ENCODE data around the gene HMGN1. TPM values are rescaled to one million over a fixed set of nuclear protein-coding genes. Genes with fewer than 3 reads are reported as not detected.
"Not testable (repeated sequence)": the region's sequence is repeated elsewhere in the genome, so short reads cannot be mapped to it uniquely, and the experiment has no call there.

The HMGN1 gene
- total RNA-seq, 1 donor from 2014 or later, result 362 TPM

- FAIRE-seq (no peak), DNase-seq (ENCODE audit: low read depth) (no peak)
- TF ChIP-seq, protein P1, sequence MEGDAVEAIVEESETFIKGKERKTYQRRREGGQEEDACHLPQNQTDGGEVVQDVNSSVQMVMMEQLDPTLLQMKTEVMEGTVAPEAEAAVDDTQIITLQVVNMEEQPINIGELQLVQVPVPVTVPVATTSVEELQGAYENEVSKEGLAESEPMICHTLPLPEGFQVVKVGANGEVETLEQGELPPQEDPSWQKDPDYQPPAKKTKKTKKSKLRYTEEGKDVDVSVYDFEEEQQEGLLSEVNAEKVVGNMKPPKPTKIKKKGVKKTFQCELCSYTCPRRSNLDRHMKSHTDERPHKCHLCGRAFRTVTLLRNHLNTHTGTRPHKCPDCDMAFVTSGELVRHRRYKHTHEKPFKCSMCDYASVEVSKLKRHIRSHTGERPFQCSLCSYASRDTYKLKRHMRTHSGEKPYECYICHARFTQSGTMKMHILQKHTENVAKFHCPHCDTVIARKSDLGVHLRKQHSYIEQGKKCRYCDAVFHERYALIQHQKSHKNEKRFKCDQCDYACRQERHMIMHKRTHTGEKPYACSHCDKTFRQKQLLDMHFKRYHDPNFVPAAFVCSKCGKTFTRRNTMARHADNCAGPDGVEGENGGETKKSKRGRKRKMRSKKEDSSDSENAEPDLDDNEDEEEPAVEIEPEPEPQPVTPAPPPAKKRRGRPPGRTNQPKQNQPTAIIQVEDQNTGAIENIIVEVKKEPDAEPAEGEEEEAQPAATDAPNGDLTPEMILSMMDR (IDR thresholded peaks at IDR 0.05; ENCODE audit: insufficient read depth, low read length, severe bottlenecking), result no peak
- no peak overlapping the region for H3K4me3 ChIP-seq (ENCODE audit: low read depth, low read length)
- H3K27me3 ChIP-seq (ENCODE audit: control insufficient read depth, insufficient read depth, low read length), result no peaks in the 10 kb centered on the region
- H3K36me3 ChIP-seq (ENCODE audit: control insufficient read depth, insufficient read depth, low read length), result no peaks in the 10 kb centered on the region
These were observed 35.9 kb upstream of the HMGN1 start for GRCh38 chr21:39384674-39385298.

DNA sequence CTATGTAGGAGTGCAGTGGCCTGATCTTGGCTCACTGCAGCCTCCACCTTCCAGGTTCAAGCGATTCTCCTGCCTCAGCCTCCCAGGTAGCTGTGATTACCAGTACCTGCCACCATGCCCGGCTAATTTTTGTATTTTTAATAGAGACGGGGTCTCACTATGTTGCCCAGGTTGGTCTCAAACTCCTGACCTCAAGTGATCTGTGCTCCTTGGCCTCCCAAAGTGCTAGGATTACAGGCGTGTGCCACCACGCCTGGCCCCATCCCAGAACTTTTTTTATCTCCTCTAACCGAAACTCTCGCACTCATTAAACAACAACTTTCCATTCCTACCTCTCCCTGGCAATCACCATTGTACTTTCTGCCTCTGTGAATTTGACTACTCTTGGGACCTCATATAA, 33.2 kb upstream of the HMGN1 start:
- not testable (repeated sequence) for H3K4me3 ChIP-seq (ENCODE audit: low read depth, low read length); H3K27me3 ChIP-seq (ENCODE audit: control insufficient read depth, insufficient read depth, low read length); FAIRE-seq; H3K36me3 ChIP-seq (ENCODE audit: control insufficient read depth, insufficient read depth, low read length); DNase-seq (ENCODE audit: low read depth)

GRCh38 chr21:39381009-39381408, 32.1 kb upstream of the HMGN1 start:
- DNase-seq (ENCODE audit: low read depth), result no peak
- no peak for FAIRE-seq
- no peaks in the 10 kb centered on the region for H3K27me3 ChIP-seq (ENCODE audit: control insufficient read depth, insufficient read depth, low read length)
- H3K36me3 ChIP-seq (ENCODE audit: control insufficient read depth, insufficient read depth, low read length), result no peaks in the 10 kb centered on the region
- TF ChIP-seq, protein P1 (IDR thresholded peaks at IDR 0.05; ENCODE audit: insufficient read depth, low read length, severe bottlenecking), result no peak
- peak overlapping the region; percentile 80 for H3K4me3 ChIP-seq (ENCODE audit: low read depth, low read length)

DNA sequence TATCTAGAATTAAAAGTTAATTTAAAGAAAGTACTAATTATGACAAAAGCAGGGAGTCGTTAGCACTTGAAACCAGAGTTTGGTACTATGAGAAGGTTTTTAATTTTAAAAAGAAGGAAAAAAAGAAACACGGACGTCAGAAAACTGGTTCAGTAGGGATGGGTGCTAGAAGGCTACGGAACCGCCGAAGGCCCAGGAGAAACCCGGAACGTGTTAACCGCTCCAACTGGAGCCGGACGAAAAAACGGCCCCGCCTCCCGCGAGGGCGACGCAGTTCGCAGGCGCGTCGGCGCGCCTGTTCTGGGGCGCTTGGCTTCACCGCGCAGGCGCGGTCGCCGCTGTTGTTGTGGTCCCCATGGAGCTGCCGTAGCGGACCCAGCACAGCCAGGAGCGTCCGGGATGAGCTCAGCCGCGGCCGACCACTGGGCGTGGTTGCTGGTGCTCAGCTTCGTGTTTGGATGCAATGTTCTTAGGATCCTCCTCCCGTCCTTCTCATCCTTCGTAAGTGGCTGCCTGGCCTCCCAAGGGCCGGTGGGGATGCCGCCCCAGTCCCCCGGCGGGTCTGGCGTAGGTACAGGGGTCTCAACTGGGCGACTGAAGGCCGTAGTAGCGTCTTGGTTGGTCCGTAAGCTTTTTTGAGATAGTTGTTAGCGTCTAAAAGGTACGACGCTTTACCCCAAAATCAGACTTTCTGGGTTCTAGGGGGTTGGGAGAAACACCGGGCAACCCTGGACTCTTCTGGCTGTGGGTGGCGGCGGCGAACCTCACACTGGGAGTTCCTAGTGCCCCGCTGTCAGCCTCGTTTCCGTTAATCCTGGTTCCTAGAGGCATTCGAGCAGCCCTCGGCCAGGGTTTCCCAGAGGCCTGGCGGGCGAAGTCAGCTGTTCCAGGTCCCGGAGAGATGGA, 31.4 kb upstream of the HMGN1 start:
- FAIRE-seq (no peak), DNase-seq (ENCODE audit: low read depth) (peak; percentile 86)
- TF ChIP-seq, protein P1 (IDR thresholded peaks at IDR 0.05; ENCODE audit: insufficient read depth, low read length, severe bottlenecking), result no peak
- H3K36me3 ChIP-seq (ENCODE audit: control insufficient read depth, insufficient read depth, low read length), result no peaks in the 10 kb centered on the region
- H3K4me3 ChIP-seq (ENCODE audit: low read depth, low read length), result peak overlapping the region; percentile 80
- H3K27me3 ChIP-seq (ENCODE audit: control insufficient read depth, insufficient read depth, low read length), result no peaks in the 10 kb centered on the region

- FAIRE-seq, result no peak
- peak; percentile 64 for DNase-seq (ENCODE audit: low read depth)
- TF ChIP-seq, protein P1 (IDR thresholded peaks at IDR 0.05; ENCODE audit: insufficient read depth, low read length, severe bottlenecking), result peak; percentile 29
- H3K36me3 ChIP-seq (ENCODE audit: control insufficient read depth, insufficient read depth, low read length), result no peaks in the 10 kb centered on the region
- no peak overlapping the region for H3K4me3 ChIP-seq (ENCODE audit: low read depth, low read length)
- H3K27me3 ChIP-seq (ENCODE audit: control insufficient read depth, insufficient read depth, low read length), result no peaks in the 10 kb centered on the region
These were observed 28.7 kb upstream of the HMGN1 start for GRCh38 chr21:39377444-39378050.

GRCh38 chr21:39375446-39375845, 26.6 kb upstream of the HMGN1 start:
- no peak overlapping the region for H3K4me3 ChIP-seq (ENCODE audit: low read depth, low read length)
- TF ChIP-seq, protein P1 (IDR thresholded peaks at IDR 0.05; ENCODE audit: insufficient read depth, low read length, severe bottlenecking), result no peak
- H3K27me3 ChIP-seq (ENCODE audit: control insufficient read depth, insufficient read depth, low read length), result no peaks in the 10 kb centered on the region
- H3K36me3 ChIP-seq (ENCODE audit: control insufficient read depth, insufficient read depth, low read length), result no peaks in the 10 kb centered on the region
- DNase-seq (ENCODE audit: low read depth) (no peak), FAIRE-seq (no peak)
